GM12872 (cell line): ENCODE data around the gene ASB4.

Experiments
- TF ChIP-seq, protein P1 (sequence below): IDR thresholded peaks from 3 replicates; pipeline ENCODE4 v1.5.1; 2011; ENCODE audit warnings: low read depth, mild to moderate bottlenecking, low read length, moderate library complexity; ENCODE audit not compliant: insufficient read depth

ASB4 gene

DNA sequence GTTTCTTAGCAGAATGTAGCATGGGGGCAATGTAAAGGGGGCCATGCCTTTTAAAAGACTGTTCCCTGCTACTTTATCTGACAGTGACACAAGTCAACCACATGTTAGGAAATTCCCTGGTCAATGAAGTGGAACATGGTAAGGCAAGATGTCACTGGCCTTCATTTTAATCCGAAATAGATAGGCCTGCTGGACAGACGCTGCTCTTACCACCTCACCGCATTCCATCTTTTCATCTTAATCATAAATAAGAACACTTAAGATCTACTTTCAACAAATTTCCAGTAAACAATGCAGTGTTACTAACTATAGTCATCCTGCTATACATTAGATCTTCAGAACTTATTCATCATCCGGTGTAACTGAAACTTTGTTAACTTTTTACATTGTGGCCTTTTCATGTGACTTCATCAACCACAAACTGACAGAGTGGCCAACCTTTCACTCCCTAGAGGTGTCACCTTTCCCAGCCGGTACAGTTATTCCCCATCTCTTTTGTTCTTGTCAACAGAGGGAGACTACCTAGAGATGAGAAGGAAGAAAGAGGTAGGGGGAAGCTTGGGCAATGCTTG, 15.6 kb downstream of the ASB4 start:
- TF ChIP-seq, protein P1, sequence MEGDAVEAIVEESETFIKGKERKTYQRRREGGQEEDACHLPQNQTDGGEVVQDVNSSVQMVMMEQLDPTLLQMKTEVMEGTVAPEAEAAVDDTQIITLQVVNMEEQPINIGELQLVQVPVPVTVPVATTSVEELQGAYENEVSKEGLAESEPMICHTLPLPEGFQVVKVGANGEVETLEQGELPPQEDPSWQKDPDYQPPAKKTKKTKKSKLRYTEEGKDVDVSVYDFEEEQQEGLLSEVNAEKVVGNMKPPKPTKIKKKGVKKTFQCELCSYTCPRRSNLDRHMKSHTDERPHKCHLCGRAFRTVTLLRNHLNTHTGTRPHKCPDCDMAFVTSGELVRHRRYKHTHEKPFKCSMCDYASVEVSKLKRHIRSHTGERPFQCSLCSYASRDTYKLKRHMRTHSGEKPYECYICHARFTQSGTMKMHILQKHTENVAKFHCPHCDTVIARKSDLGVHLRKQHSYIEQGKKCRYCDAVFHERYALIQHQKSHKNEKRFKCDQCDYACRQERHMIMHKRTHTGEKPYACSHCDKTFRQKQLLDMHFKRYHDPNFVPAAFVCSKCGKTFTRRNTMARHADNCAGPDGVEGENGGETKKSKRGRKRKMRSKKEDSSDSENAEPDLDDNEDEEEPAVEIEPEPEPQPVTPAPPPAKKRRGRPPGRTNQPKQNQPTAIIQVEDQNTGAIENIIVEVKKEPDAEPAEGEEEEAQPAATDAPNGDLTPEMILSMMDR: no peak

DNA sequence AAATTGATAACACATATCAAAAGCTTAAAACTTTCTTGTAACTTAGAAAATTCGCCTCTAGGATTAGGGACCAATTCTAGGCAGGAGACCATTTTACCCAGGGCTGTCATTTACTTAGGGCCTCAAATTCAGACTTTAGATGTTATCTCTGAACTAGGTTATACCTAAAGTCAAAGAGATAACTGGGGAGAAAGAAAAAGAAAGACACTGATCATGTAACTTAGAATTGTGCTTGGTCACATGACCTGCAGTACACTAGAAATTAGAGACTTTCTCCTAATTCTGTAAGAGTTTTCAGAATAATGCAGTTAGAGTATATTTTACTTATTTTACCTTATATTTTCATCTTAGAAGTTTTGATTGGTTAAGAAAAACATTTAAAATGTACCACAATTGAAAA, 16.7 kb downstream of the ASB4 start:
- TF ChIP-seq, protein P1: no peak

DNA sequence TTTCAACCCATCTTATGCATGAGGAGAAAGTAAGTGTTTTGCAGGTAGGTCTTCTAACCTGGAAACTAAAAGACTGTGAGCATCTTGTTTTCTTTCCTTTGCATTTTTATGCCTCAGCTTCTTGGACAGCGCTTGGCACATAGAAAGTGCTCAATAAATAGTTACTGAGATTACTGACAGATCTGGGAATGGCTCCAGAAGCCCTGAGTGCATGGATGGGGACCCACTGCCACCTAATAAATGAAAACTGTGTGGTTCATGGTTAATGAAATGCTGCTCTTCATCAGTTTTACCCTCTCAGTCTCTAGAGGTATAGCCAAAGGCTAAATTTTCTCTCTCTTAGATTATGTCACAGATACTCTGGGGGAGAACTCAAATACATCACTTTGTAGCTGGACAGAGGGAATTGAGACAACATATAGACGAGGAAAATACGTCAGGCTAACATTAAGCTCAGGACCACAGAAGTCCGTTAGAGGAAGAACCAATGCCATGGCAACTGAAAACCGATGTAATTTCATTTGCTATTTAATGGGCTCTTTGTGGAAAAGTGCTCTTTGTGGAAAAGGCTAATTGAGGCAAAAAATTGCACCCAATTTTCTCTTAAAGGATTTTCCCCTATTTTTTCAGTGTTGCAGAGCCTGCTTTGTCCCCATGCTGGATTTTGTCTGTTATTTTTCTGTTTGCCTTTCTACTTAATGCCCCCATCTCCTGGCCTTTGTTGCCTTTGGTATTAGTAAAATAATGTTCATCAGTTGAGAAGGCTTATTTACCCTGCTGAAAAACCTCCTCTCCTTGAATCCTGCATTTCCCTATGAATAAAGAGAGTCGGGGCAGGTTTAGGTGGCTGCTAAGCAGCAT, 17.8 kb downstream of the ASB4 start:
- TF ChIP-seq, protein P1: no peak

DNA sequence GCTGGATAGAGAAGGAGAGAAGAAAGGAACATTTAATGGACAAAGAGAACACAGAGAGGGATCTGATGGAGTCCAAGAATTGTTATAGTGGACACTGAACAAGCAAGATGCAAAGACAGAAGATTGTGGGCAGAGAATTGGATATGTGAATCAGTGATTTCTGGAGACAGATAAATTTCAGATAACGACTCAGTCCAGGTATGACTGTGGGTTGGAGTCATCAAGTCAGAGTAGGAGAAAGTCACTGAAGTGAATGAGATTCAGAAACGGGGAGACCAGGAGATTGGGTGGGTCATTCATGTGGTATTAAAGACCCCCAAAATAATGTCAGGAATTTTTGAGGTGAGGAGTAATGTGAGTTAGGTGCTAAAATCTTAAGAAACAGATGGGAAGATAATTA, 23.0 kb downstream of the ASB4 start:
- TF ChIP-seq, protein P1: no peak

DNA sequence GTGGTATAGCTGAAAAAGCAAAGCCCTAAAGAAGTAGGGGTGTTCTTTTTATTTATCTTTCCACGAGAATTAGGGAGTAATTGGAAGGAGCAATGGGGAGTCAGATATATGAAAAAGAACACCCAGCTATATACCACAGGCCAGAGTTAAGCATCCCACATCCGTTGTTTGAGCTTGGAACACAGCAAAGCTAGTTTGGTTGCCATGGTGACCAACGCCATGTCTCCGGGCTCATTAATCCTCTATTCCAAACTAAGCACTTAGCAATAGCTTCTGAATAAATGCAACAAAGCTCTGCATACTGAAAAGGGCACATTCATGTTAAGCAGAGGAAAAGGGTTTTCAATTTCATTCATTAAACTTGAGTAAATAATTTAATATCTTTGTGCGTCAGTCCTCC, 23.5 kb downstream of the ASB4 start:
- TF ChIP-seq, protein P1: no peak

DNA sequence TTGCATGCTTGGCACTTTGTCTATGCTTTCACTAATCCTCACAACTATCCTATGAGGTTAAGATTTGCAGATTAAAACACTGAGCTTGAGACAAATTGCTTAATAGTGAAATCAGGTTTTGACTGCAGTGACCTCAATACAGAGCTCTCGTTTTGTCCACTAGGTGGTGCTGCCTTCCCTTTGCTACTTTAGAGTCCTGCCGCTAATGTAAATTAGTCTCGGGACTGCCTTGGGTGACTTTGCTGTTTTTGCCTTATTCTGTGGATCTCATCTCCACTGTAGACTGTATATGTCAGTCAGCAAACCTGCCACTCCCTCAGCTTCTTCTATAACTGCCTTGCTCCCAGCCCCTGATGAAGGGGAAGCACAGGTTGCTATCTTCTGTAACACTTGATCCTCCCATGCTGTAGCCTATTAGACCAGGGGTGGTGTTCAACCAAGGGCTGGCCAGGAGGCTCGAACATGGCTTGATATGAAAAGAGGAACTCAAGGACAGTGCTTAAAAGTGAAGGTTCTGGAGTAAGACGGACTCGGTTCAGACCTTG, 26.0 kb downstream of the ASB4 start:
- TF ChIP-seq, protein P1: peak; percentile 92

DNA sequence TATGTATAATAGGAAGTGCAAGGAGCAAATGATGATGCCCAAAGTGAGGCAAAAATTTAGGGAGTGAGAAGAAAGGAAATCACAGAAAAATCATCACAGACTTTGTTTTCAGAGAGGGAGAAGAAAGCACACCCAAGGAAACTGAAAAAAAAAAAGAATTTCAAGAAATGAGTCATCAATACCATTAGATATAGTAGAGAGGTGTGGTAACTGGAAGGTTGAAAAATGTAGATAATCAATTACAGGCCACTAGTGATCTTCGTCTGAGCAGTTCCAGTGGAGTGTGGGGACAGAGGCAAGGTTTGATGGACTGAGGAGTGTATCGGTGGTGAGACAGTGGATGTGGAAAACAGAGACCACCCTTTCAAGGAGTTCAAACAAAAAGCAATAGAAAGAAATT, 31.7 kb downstream of the ASB4 start:
- TF ChIP-seq, protein P1: no peak
